Endothelial cell of umbilical vein (primary cell): ENCODE data around the gene RNF126. TPM values are rescaled to one million over a fixed set of nuclear protein-coding genes. Genes with fewer than 3 reads are reported as not detected.

Experiments used
- BruUV-seq: library from RNA; stranded (reverse); fragments of 400-500 nt; replicated peaks from 2 replicates; lab custom pipeline; 2021; lab: Mats Ljungman, UMichigan
- CTCF ChIA-PET: fragments of 300-600, 350-600 bp; sonication (Branson Sonifier 250); formaldehyde crosslinking; loops from one replicate; lab custom pipeline; 2021; ENCODE audit warnings: antibody characterized with exemption, inconsistent platforms; lab: Charles Lee
- POLR2A ChIA-PET: fragments of 300-600, 350-600 bp; sonication (Branson Sonifier 250); formaldehyde crosslinking; loops from one replicate; lab custom pipeline; 2021; ENCODE audit warnings: antibody characterized with exemption, inconsistent platforms; lab: Charles Lee
- DNase-seq: peaks from one replicate; pipeline ENCODE4 v3.0.0-alpha.2; 2011; ENCODE audit warnings: low read depth, low spot score
- FAIRE-seq: peaks from 2 replicates; lab custom pipeline; 2011; peaks lifted over from hg19 to GRCh38; lab: Jason Lieb, UNC
- H2AFZ ChIP-seq: 2 replicates; pipeline ENCODE4 v1.6.0; 2012; ENCODE audit warnings: low read depth, low read length, control low read depth, inconsistent platforms
- H3K27ac ChIP-seq: 2 replicates; pipeline ENCODE4 v1.5.1; 2011; ENCODE audit warnings: low read depth, mild to moderate bottlenecking, control low read depth, low read length, moderate library complexity; ENCODE audit not compliant: insufficient read depth
- H3K27me3 ChIP-seq, 2 experiments: 2 replicates each; pipeline versions ENCODE4 v1.6.0 to v1.6.1; 2011; ENCODE audit warnings: low read length in 2 of 2, mixed read lengths in 1 of 2; ENCODE audit not compliant: control insufficient read depth in 2 of 2, insufficient read depth in 2 of 2
- H3K36me3 ChIP-seq, 2 experiments: 2 replicates in 1 of 2; 3 replicates in 1 of 2; pipeline ENCODE4 v1.5.1; 2011; ENCODE audit warnings: low read length in 2 of 2, mild to moderate bottlenecking in 1 of 2, moderate library complexity in 1 of 2; ENCODE audit not compliant: control insufficient read depth in 2 of 2, insufficient read depth in 2 of 2; ENCODE audit errors: extremely low read depth in 1 of 2
- H3K4me1 ChIP-seq: 3 replicates; pipeline ENCODE4 v1.5.1; 2011; ENCODE audit warnings: mild to moderate bottlenecking, low read length; ENCODE audit not compliant: control insufficient read depth, insufficient read depth; ENCODE audit errors: extremely low read depth
- H3K4me2 ChIP-seq: 2 replicates; pipeline ENCODE4 v1.6.1; 2011; ENCODE audit warnings: low read length, control low read depth, mixed read lengths; ENCODE audit not compliant: insufficient read depth
- H3K4me3 ChIP-seq, 3 experiments: fragments of 200-600 bp in 1 of 3; sonication (generic), shearing (Covaris generic) in 1 of 3; replicated peaks in 1 of 3; 2 replicates each; pipeline ENCODE4 v1.5.1; 2011 to 2016; ENCODE audit warnings: control low read depth in 3 of 3, low read length in 3 of 3, mild to moderate bottlenecking in 2 of 3, inconsistent platforms in 1 of 3, low read depth in 1 of 3, moderate library complexity in 1 of 3; ENCODE audit not compliant: insufficient read depth in 1 of 3
- H3K79me2 ChIP-seq: 2 replicates; pipeline ENCODE4 v1.6.0; 2012; ENCODE audit warnings: low read length, inconsistent platforms; ENCODE audit not compliant: control insufficient read depth, insufficient read depth
- H3K9ac ChIP-seq: replicated peaks from 2 replicates; pipeline ENCODE3; 2011; ENCODE audit warnings: low read length, control low read depth; ENCODE audit not compliant: insufficient read depth; ENCODE audit errors: extremely low read depth
- H3K9me1 ChIP-seq: replicated peaks from 3 replicates; pipeline ENCODE4 v1.6.0; 2011; ENCODE audit warnings: mild to moderate bottlenecking, low read length; ENCODE audit not compliant: control insufficient read depth, insufficient read depth; ENCODE audit errors: extremely low read depth
- H3K9me3 ChIP-seq: replicated peaks from 2 replicates; pipeline ENCODE4 v1.5.1; 2012; ENCODE audit warnings: low read length, inconsistent platforms; ENCODE audit not compliant: control insufficient read depth, insufficient read depth
- H4K20me1 ChIP-seq: replicated peaks from 2 replicates; pipeline ENCODE3; 2011; ENCODE audit warnings: mild to moderate bottlenecking, low read length; ENCODE audit not compliant: control insufficient read depth, insufficient read depth; ENCODE audit errors: extremely low read depth
- EZH2 ChIP-seq: IDR thresholded peaks from 2 replicates; pipeline ENCODE4 v1.6.1; 2012; ENCODE audit warnings: borderline replicate concordance, low read depth, mild to moderate bottlenecking, moderate library complexity, low read length, inconsistent platforms; ENCODE audit not compliant: severe bottlenecking
- FOS ChIP-seq: IDR thresholded peaks from 2 replicates; pipeline ENCODE4 v1.6.1; 2011; ENCODE audit warnings: mild to moderate bottlenecking, low read length, moderate library complexity, borderline replicate concordance; ENCODE audit not compliant: insufficient read depth
- GATA2 ChIP-seq: IDR thresholded peaks from 2 replicates; pipeline ENCODE4 v1.7.0; 2011; ENCODE audit warnings: low read depth, mild to moderate bottlenecking, moderate library complexity, mixed read lengths, low read length; ENCODE audit not compliant: insufficient read length, insufficient read depth
- JUN ChIP-seq: IDR thresholded peaks from 2 replicates; pipeline ENCODE4 v1.6.1; 2011; ENCODE audit warnings: borderline replicate concordance, low read depth; ENCODE audit not compliant: insufficient read length, insufficient read depth
- MAX ChIP-seq: IDR thresholded peaks from 2 replicates; pipeline ENCODE4 v1.6.1; 2011; ENCODE audit not compliant: insufficient read depth, insufficient read length
- MYC ChIP-seq: IDR thresholded peaks from one replicate; pipeline ENCODE4 v1.6.1; 2011; ENCODE audit warnings: mild to moderate bottlenecking, low read depth, low read length
- POLR2A ChIP-seq: IDR thresholded peaks from 2 replicates; pipeline ENCODE4 v1.6.1; 2012; ENCODE audit warnings: low read depth, mild to moderate bottlenecking, control low read depth, low read length
- POLR2AphosphoS5 ChIP-seq: IDR thresholded peaks from 2 replicates; pipeline ENCODE4 v1.6.1; 2012; ENCODE audit warnings: low read depth, mild to moderate bottlenecking, control low read depth, low read length, moderate library complexity; ENCODE audit not compliant: insufficient read depth
- dilution Hi-C: fragments of 300-500 bp; cut with MboI; formaldehyde crosslinking; loops from one replicate; pipeline ENCODE4 v1.15.0; 2019; ENCODE audit warnings: low sequenced_read_pairs; ENCODE audit not compliant: extremely low pct_ligation_motif_present
- intact Hi-C: fragments of 100-400 bp; cut with micrococcal nuclease; formaldehyde crosslinking; loops from one replicate; pipeline ENCODE4 v1.10.0; 2022
- polyA plus RNA-seq, 4 experiments: library from polyadenylated mRNA; depleted of rRNA in 3 of 4; stranded (reverse) in 3 of 4; unstranded in 1 of 4; fragments of >200 nt; gene quantifications; 2 replicates each; pipeline versions ENCODE4 v1.2.1 to v1.2.3, GENCODE V29; 2011 to 2012; ENCODE audit warnings: missing spikeins in 1 of 4
- total RNA-seq: library from RNA; stranded (reverse); gene quantifications from 2 replicates; pipeline ENCODE4 v1.2.3, GENCODE V29; 2021
- TF ChIP-seq, protein P1 (sequence below), 2 donors: IDR thresholded peaks; 1 replicate in 1 of 2; 2 replicates in 1 of 2; pipeline ENCODE4 v1.5.1; 2011; ENCODE audit warnings: low read length in 2 of 2, mild to moderate bottlenecking in 2 of 2, moderate library complexity in 2 of 2, control low read depth in 1 of 2, inconsistent platforms in 1 of 2, low read depth in 1 of 2; ENCODE audit not compliant: insufficient read depth in 1 of 2; ENCODE audit errors: extremely low read depth in 1 of 2

RNF126 gene
- total and polyA plus RNA-seq, 2 donors (not counting 3 experiments of a cell fraction or from before 2014, with no cell fraction given) = 19.2 to 61.3 TPM

GRCh38 chr19:616062-616700 lies 46.8 kb downstream of the RNF126 start:
- FAIRE-seq = no peak
- POLR2A ChIA-PET = no interaction called here
- H3K4me2 ChIP-seq = no peak overlapping the region
- no peak overlapping the region for H3K27ac ChIP-seq
- H3K36me3 ChIP-seq = peaks cover 3 to 10% of the 10 kb centered on the region in 2 experiments
- no peaks in the 10 kb centered on the region for H3K79me2 ChIP-seq
- no peaks in the 10 kb centered on the region for H3K9me3 ChIP-seq
- H3K4me1 ChIP-seq = no peaks in the 10 kb centered on the region
- CTCF ChIA-PET = interaction anchor here (0.8 to 1.6 kb wide), 3 partner anchors 9 to 17 kb away, joined by 3 to 6 read pairs (median 3); no protein-coding TSS in a partner anchor
- H3K4me3 ChIP-seq = no peak overlapping the region
- H3K9ac ChIP-seq = no peak overlapping the region
- TF ChIP-seq FOS (no peak), MYC (no peak), MAX (no peak), GATA2 (no peak), POLR2AphosphoS5 (no peak), EZH2 (no peak), POLR2A (no peak), JUN (no peak)
- TF ChIP-seq, protein P1, sequence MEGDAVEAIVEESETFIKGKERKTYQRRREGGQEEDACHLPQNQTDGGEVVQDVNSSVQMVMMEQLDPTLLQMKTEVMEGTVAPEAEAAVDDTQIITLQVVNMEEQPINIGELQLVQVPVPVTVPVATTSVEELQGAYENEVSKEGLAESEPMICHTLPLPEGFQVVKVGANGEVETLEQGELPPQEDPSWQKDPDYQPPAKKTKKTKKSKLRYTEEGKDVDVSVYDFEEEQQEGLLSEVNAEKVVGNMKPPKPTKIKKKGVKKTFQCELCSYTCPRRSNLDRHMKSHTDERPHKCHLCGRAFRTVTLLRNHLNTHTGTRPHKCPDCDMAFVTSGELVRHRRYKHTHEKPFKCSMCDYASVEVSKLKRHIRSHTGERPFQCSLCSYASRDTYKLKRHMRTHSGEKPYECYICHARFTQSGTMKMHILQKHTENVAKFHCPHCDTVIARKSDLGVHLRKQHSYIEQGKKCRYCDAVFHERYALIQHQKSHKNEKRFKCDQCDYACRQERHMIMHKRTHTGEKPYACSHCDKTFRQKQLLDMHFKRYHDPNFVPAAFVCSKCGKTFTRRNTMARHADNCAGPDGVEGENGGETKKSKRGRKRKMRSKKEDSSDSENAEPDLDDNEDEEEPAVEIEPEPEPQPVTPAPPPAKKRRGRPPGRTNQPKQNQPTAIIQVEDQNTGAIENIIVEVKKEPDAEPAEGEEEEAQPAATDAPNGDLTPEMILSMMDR (IDR thresholded peaks at IDR 0.05; ENCODE audit: extremely low read depth in 1 of 2, insufficient read depth in 1 of 2, low read depth in 1 of 2, low read length in 2 of 2) = no peak
- dilution Hi-C loops = no loop called here
- intact Hi-C loops = no loop called here
- no TSS peak for BruUV-seq
- H4K20me1 ChIP-seq = no peaks in the 10 kb centered on the region
- no peaks in the 10 kb centered on the region for H3K9me1 ChIP-seq
- H3K27me3 ChIP-seq = no peaks in the 10 kb centered on the region
- no peak for DNase-seq
- H2AFZ ChIP-seq = no peak overlapping the region
